Chondrocyte (in vitro differentiated cells): ENCODE data around the gene BPIFA2. TPM values are rescaled to one million over a fixed set of nuclear protein-coding genes. Genes with fewer than 3 reads are reported as not detected.
"Not testable (repeated sequence)": the region's sequence is repeated elsewhere in the genome, so short reads cannot be mapped to it uniquely, and the experiment has no call there.

Experiments used
- DNase-seq: peaks from one replicate; pipeline ENCODE4 v3.0.0; 2021; ENCODE audit warnings: mixed read lengths, low spot score
- H3K27ac Mint-ChIP-seq: one replicate; pipeline ENCODE4 v1.8.0; 2021; ENCODE audit warnings: mild to moderate bottlenecking, moderate library complexity, mixed read lengths; ENCODE audit not compliant: unreplicated experiment
- H3K27me3 Mint-ChIP-seq: 2 replicates; pipeline ENCODE4 v1.8.0; 2021; ENCODE audit warnings: low read depth, mixed read lengths
- H3K36me3 Mint-ChIP-seq: 2 replicates; pipeline ENCODE4 v1.8.0; 2021; ENCODE audit warnings: low read depth, mixed read lengths
- H3K4me1 Mint-ChIP-seq: 2 replicates; pipeline ENCODE4 v1.8.0; 2021; ENCODE audit warnings: low read depth, mild to moderate bottlenecking, mixed read lengths
- H3K4me3 Mint-ChIP-seq: one replicate; pipeline ENCODE4 v1.8.0; 2021; ENCODE audit warnings: mild to moderate bottlenecking, moderate library complexity, mixed read lengths; ENCODE audit not compliant: unreplicated experiment
- H3K9me3 Mint-ChIP-seq: 2 replicates; pipeline ENCODE4 v1.8.0; 2021; ENCODE audit warnings: low read depth, mixed read lengths
- total RNA-seq: library from RNA; stranded (reverse); gene quantifications from 3 replicates; pipeline ENCODE4 v1.2.1, GENCODE V29; 2021
- TF ChIP-seq, protein P1 (sequence below): fragments of 200-600 bp; sonication (generic); IDR thresholded peaks from 2 replicates; pipeline ENCODE4 v1.5.0; 2021; ENCODE audit warnings: antibody characterized with exemption, mild to moderate bottlenecking, moderate library complexity

The BPIFA2 gene
- total RNA-seq, 1 donor from 2014 or later: not detected

GRCh38 chr20:33183312-33183711, 15.4 kb downstream of the BPIFA2 start:
- DNase-seq: no peak
- Mint-ChIP-seq H3K27me3 (peaks cover 10% of the 10 kb centered on the region), H3K4me1 (no peaks in the 10 kb centered on the region), H3K4me3 (no peak overlapping the region), H3K9me3 (peaks cover 7% of the 10 kb centered on the region), H3K27ac (no peak overlapping the region), H3K36me3 (no peaks in the 10 kb centered on the region)
- TF ChIP-seq, protein P1, sequence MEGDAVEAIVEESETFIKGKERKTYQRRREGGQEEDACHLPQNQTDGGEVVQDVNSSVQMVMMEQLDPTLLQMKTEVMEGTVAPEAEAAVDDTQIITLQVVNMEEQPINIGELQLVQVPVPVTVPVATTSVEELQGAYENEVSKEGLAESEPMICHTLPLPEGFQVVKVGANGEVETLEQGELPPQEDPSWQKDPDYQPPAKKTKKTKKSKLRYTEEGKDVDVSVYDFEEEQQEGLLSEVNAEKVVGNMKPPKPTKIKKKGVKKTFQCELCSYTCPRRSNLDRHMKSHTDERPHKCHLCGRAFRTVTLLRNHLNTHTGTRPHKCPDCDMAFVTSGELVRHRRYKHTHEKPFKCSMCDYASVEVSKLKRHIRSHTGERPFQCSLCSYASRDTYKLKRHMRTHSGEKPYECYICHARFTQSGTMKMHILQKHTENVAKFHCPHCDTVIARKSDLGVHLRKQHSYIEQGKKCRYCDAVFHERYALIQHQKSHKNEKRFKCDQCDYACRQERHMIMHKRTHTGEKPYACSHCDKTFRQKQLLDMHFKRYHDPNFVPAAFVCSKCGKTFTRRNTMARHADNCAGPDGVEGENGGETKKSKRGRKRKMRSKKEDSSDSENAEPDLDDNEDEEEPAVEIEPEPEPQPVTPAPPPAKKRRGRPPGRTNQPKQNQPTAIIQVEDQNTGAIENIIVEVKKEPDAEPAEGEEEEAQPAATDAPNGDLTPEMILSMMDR: no peak

DNA sequence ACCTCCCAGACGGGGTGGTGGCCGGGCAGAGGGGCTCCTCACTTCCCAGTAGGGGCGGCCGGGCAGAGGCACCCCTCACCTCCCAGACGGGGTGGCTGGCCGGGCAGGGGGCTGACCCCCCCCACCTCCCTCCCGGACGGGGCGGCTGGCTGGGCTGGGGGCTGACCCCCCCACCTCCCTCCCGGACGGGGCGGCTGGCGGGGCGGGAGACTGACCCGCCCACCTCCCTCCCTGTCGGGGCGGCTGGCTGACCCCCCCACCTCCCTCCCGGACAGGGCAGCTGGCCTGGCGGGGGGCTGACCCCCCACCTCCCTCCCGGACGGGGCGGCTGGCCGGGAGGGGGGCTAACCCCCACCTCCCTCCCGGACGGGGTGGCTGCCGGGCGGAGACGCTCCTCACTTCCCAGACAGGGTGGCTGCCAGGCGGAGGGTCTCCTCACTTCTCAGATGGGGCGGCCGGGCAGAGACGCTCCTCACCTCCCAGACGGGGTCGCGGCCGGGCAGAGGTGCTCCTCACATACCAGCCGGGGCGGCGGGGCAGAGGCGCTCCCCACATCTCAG, 17.2 kb downstream of the BPIFA2 start:
- not testable (repeated sequence) for H3K4me3 Mint-ChIP-seq, H3K9me3 Mint-ChIP-seq, H3K27ac Mint-ChIP-seq, H3K36me3 Mint-ChIP-seq, DNase-seq, H3K4me1 Mint-ChIP-seq
- peaks cover 12% of the 10 kb centered on the region for H3K27me3 Mint-ChIP-seq

- H3K4me3 Mint-ChIP-seq: no peak overlapping the region
- H3K4me1 Mint-ChIP-seq: no peaks in the 10 kb centered on the region
- peaks cover 7% of the 10 kb centered on the region for H3K9me3 Mint-ChIP-seq
- H3K27me3 Mint-ChIP-seq: peaks cover 20% of the 10 kb centered on the region
- H3K27ac Mint-ChIP-seq: no peak overlapping the region
- H3K36me3 Mint-ChIP-seq: no peaks in the 10 kb centered on the region
- DNase-seq: no peak
- TF ChIP-seq, protein P1: no peak
Measured at GRCh38 chr20:33187491-33187890, 19.5 kb downstream of the BPIFA2 start.

DNA sequence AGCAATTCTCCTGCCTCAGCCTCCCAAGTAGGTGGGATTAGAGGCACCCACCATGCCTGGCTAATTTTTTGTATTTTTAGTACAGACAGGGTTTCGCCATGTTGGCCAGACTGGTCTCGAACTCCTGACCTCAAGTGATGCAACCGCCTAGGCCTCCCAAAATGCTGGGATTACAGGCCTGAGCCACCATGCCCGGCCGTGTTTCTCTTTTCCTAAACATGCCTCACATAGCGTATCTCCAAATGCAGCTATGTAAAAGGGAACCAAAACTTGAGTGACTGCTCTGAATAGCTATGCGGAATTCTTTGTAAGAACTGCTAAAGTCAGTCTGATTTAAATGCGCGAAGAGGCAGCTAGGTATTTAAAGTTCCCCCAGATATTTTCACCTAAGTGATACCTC, 20.5 kb downstream of the BPIFA2 start:
- no peaks in the 10 kb centered on the region for H3K4me1 Mint-ChIP-seq
- H3K27me3 Mint-ChIP-seq: peaks cover 18% of the 10 kb centered on the region
- peaks cover 1% of the 10 kb centered on the region for H3K9me3 Mint-ChIP-seq
- DNase-seq: no peak
- H3K4me3 Mint-ChIP-seq: no peak overlapping the region
- TF ChIP-seq, protein P1: no peak
- H3K27ac Mint-ChIP-seq: no peak overlapping the region
- no peaks in the 10 kb centered on the region for H3K36me3 Mint-ChIP-seq

- TF ChIP-seq, protein P1: no peak
- Mint-ChIP-seq H3K27me3 (peaks cover 30% of the 10 kb centered on the region), H3K4me1 (no peaks in the 10 kb centered on the region), H3K27ac (no peak overlapping the region), H3K9me3 (no peaks in the 10 kb centered on the region), H3K4me3 (no peak overlapping the region), H3K36me3 (no peaks in the 10 kb centered on the region)
- no peak for DNase-seq
Measured at GRCh38 chr20:33191484-33191883, 23.5 kb downstream of the BPIFA2 start.

- no peaks in the 10 kb centered on the region for H3K4me1 Mint-ChIP-seq
- H3K9me3 Mint-ChIP-seq: no peaks in the 10 kb centered on the region
- no peak for DNase-seq
- no peaks in the 10 kb centered on the region for H3K36me3 Mint-ChIP-seq
- no peak overlapping the region for H3K4me3 Mint-ChIP-seq
- H3K27me3 Mint-ChIP-seq: peaks cover 30% of the 10 kb centered on the region
- TF ChIP-seq, protein P1: no peak
- H3K27ac Mint-ChIP-seq: no peak overlapping the region
Measured at GRCh38 chr20:33191955-33192354, 24.0 kb downstream of the BPIFA2 start.
